GM12878 (cell line): Measurements from ENCODE around the gene GNAQ. TPM values are rescaled to one million over a fixed set of nuclear protein-coding genes. Genes with fewer than 3 reads are reported as not detected.

Experiments
- ATAC-seq: fragments of 200-7000 bp; cut with Tn5 transposase; 3 replicates; pipeline ENCODE4 v1.9.1; 2020; ENCODE audit warnings: mild to moderate bottlenecking, moderate library complexity
- BruUV-seq: library from RNA; stranded (reverse); fragments of 400-500 nt; replicated peaks from 2 replicates; lab custom pipeline; 2021; lab: Mats Ljungman, UMichigan
- CTCF ChIA-PET: fragments of 300-600 bp; sonication (Branson Sonifier 250); formaldehyde crosslinking; extraction: SDS; loops from one replicate; lab custom pipeline; 2021; ENCODE audit warnings: inconsistent platforms; lab: Yijun Ruan, JAX
- POLR2A ChIA-PET: fragments of 350-600 bp; formaldehyde crosslinking; extraction: SDS; loops from one replicate; lab custom pipeline; 2021; ENCODE audit warnings: inconsistent platforms; lab: Charles Lee
- RAD21 ChIA-PET: fragments of 300-600 bp; sonication (Branson Sonifier 250); formaldehyde crosslinking; loops from one replicate; lab custom pipeline; 2023; ENCODE audit warnings: antibody characterized with exemption; ENCODE audit not compliant: unreplicated experiment; lab: Charles Lee
- SMC1A ChIA-PET: fragments of 300-600 bp; sonication (Branson Sonifier 250); formaldehyde crosslinking; loops from one replicate; lab custom pipeline; 2023; ENCODE audit not compliant: unreplicated experiment, uncharacterized antibody; lab: Charles Lee
- DNase-seq: peaks from one replicate; pipeline ENCODE4 v3.0.0-alpha.2; 2011; ENCODE audit warnings: low read depth, low spot score
- FAIRE-seq: peaks from 3 replicates; lab custom pipeline; 2011; peaks lifted over from hg19 to GRCh38; lab: Jason Lieb, UNC
- H2AFZ ChIP-seq: 2 replicates; pipeline ENCODE4 v1.6.0; 2011; ENCODE audit warnings: low read depth, low read length, control low read depth; ENCODE audit not compliant: control insufficient read depth
- H3K27ac ChIP-seq: 2 replicates; pipeline ENCODE4 v1.5.1; 2011; ENCODE audit warnings: control low read depth; ENCODE audit not compliant: control insufficient read depth, insufficient read depth
- H3K27me3 ChIP-seq, 2 experiments: replicated peaks in 1 of 2; 2 replicates each; pipeline versions ENCODE4 v1.6.0 to v1.6.1; 2011; ENCODE audit warnings: low read length in 1 of 2; ENCODE audit not compliant: control insufficient read depth in 2 of 2, insufficient read depth in 2 of 2
- H3K36me3 ChIP-seq, 2 experiments: 2 replicates each; pipeline ENCODE4 v1.5.1; 2011; ENCODE audit warnings: low read length in 1 of 2; ENCODE audit not compliant: control insufficient read depth in 2 of 2, insufficient read depth in 2 of 2
- H3K4me1 ChIP-seq: 2 replicates; pipeline ENCODE4 v1.6.1; 2011; ENCODE audit warnings: mild to moderate bottlenecking, low read length, moderate library complexity, mixed read lengths; ENCODE audit not compliant: control insufficient read depth, insufficient read depth
- H3K4me2 ChIP-seq: 2 replicates; pipeline ENCODE4 v1.6.0; 2011; ENCODE audit warnings: control low read depth; ENCODE audit not compliant: control insufficient read depth, insufficient read depth
- H3K4me3 ChIP-seq: fragments of 200-600 bp; sonication (generic); 2 replicates; pipeline ENCODE4 v1.5.1; 2016
- H3K79me2 ChIP-seq: 2 replicates; pipeline ENCODE4 v1.6.0; 2011; ENCODE audit warnings: low read length; ENCODE audit not compliant: control insufficient read depth, insufficient read depth
- H3K9ac ChIP-seq: 2 replicates; pipeline ENCODE4 v1.8.0; 2011; ENCODE audit warnings: low read length, control low read depth, mixed read lengths; ENCODE audit not compliant: control insufficient read depth, insufficient read depth
- H3K9me3 ChIP-seq: replicated peaks from 3 replicates; pipeline ENCODE4 v1.5.1; 2011; ENCODE audit warnings: mild to moderate bottlenecking, low read length; ENCODE audit not compliant: control insufficient read depth, insufficient read depth
- H4K20me1 ChIP-seq: 2 replicates; pipeline ENCODE4 v1.6.0; 2011; ENCODE audit not compliant: control insufficient read depth, insufficient read depth
- CTCF ChIP-seq, 3 experiments: IDR thresholded peaks in 2 of 3; conservative IDR thresholded peaks in 1 of 3; 2 replicates each; pipeline ENCODE4 v1.5.1; 2011; ENCODE audit warnings: low read depth in 3 of 3, low read length in 3 of 3, mild to moderate bottlenecking in 3 of 3, control low read depth in 2 of 3, moderate library complexity in 2 of 3, inconsistent platforms in 1 of 3, mixed read lengths in 1 of 3; ENCODE audit not compliant: control insufficient read depth in 2 of 3, insufficient read depth in 1 of 3; ENCODE audit errors: extremely low read depth in 1 of 3
- CUX1 ChIP-seq: IDR thresholded peaks from 2 replicates; pipeline ENCODE4 v1.6.1; 2012; ENCODE audit warnings: improper control_type of control experiment, low read depth, low read length; ENCODE audit not compliant: insufficient replicate concordance
- NFIC ChIP-seq: IDR thresholded peaks from 2 replicates; pipeline ENCODE4 v1.6.1; 2012; ENCODE audit warnings: low read depth, mild to moderate bottlenecking, inconsistent platforms, low read length, moderate library complexity
- NRF1 ChIP-seq: conservative IDR thresholded peaks from 2 replicates; pipeline ENCODE4 v1.6.1; 2011; ENCODE audit warnings: mild to moderate bottlenecking, low read depth, low read length, improper control_type of control experiment
- RAD21 ChIP-seq: IDR thresholded peaks from 2 replicates; pipeline ENCODE4 v1.6.1; 2011; ENCODE audit warnings: mild to moderate bottlenecking, low read depth, low read length, moderate library complexity; ENCODE audit not compliant: insufficient read depth
- SMAD5 ChIP-seq: IDR thresholded peaks from 2 replicates; pipeline ENCODE4 v1.6.1; 2016; ENCODE audit warnings: antibody characterized with exemption, low read depth
- WGBS: methylation state at CpG from one replicate; pipeline ENCODE4 v1.1.6; 2016; ENCODE audit warnings: low lambda C conversion rate; ENCODE audit not compliant: insufficient replicate concordance, insufficient coverage; ENCODE audit errors: missing lambda C conversion rate; 5-methylcytosine and 5-hydroxymethylcytosine counted together
- in situ Hi-C: fragments of 300-500 bp; cut with MboI; formaldehyde crosslinking; loops from 9 replicates; pipeline ENCODE4 v1.14.3; 2018; ENCODE audit warnings: mixed read lengths
- intact Hi-C: fragments of 100-400 bp; cut with micrococcal nuclease; formaldehyde crosslinking; loops from one replicate; pipeline ENCODE4 v1.14.2; 2022; ENCODE audit not compliant: unreplicated experiment
- polyA plus RNA-seq, 11 experiments: library from polyadenylated mRNA; depleted of rRNA in 4 of 11; unstranded in 6 of 11; stranded (reverse) in 5 of 11; fragments of >200 nt; fragmentation: Nextera tagmentation in 4 of 11; fragmentation: Illumina TruSeq in 1 of 11; extraction: Ambion mirVana in 4 of 11; extraction: Trizol in 1 of 11; gene quantifications; 1 replicate in 1 of 11; 2 replicates in 10 of 11; pipeline versions ENCODE4 v1.2.1 to v1.2.3, GENCODE V29; 2011 to 2016; ENCODE audit warnings: inconsistent platforms in 2 of 11, missing spikeins in 2 of 11, low read depth in 1 of 11
- total RNA-seq, 4 experiments: library from RNA; depleted of rRNA in 3 of 4; stranded (reverse); fragments of >200 nt in 3 of 4; fragmentation: Illumina TruSeq in 1 of 4; extraction: Trizol in 1 of 4; gene quantifications; 2 replicates each; pipeline versions ENCODE4 v1.2.1 to v1.2.3, GENCODE V29; 2013 to 2021

Gene GNAQ
- total and polyA plus RNA-seq, 10 of the 15 experiments (the other 5 are each of a cell fraction or from before 2014, with no cell fraction given), result 0.15 to 47.2 (median 0.49) TPM

- no peaks in the 10 kb centered on the region for H4K20me1 ChIP-seq
- H3K9ac ChIP-seq, result no peak overlapping the region
- no TSS peak for BruUV-seq
- TF ChIP-seq CTCF (IDR thresholded peaks at IDR 0.05 in 2 of 3, conservative IDR thresholded peaks at IDR 0.05 in 1 of 3; ENCODE audit: control insufficient read depth in 2 of 3, extremely low read depth in 1 of 3, insufficient read depth in 1 of 3, low read depth in 3 of 3, low read length in 3 of 3) (peak in 1 of 3 experiments; percentile 18; a peak in 2 of 6 replicates), NFIC (no peak), RAD21 (peak; percentile 40)
- TF ChIP-seq, all 136 proteins: peak for 2
- H3K4me2 ChIP-seq, result no peak overlapping the region
- FAIRE-seq, result no peak
- intact Hi-C loops, result no loop called here
- SMC1A ChIA-PET, result interaction anchor here (0.9 to 1.2 kb wide), 3 partner anchors 11 to 223 kb away, joined by 3 to 7 read pairs (median 4); no protein-coding TSS in a partner anchor
- H3K27ac ChIP-seq, result no peak overlapping the region
- H3K27me3 ChIP-seq, result no peaks in the 10 kb centered on the region; a peak in 1 of 4 replicates
- 56% methylated on average over 1 of the region's 1 CpG for WGBS
- RAD21 ChIA-PET, result interaction anchor here (1.5 kb wide), 1 partner anchor 224 kb away, joined by 5 read pairs; no protein-coding TSS in a partner anchor
- ATAC-seq, result peak; percentile 45; the same call in 2 of the 3 replicates
- POLR2A ChIA-PET, result no interaction called here
- H2AFZ ChIP-seq, result no peak overlapping the region
- no peak for DNase-seq
- in situ Hi-C loops, result no loop called here
- H3K4me3 ChIP-seq, result no peak overlapping the region
- no peaks in the 10 kb centered on the region for H3K36me3 ChIP-seq
- no peaks in the 10 kb centered on the region for H3K4me1 ChIP-seq
- H3K9me3 ChIP-seq, result no peaks in the 10 kb centered on the region
- no peaks in the 10 kb centered on the region for H3K79me2 ChIP-seq
- CTCF ChIA-PET, result interaction anchor here (1.5 kb wide), 1 partner anchor 224 kb away, joined by 5 read pairs; no protein-coding TSS in a partner anchor
These were observed 219.8 kb downstream of the GNAQ start for GRCh38 chr9:77811832-77812231.

- in situ Hi-C loops, result no loop called here
These were observed 220.9 kb downstream of the GNAQ start for GRCh38 chr9:77810637-77811119.

More at GRCh38 chr9:77810637-77811119, 220.9 kb downstream of the GNAQ start:
- no peak for FAIRE-seq
- no peaks in the 10 kb centered on the region for H3K9me3 ChIP-seq
- no peaks in the 10 kb centered on the region for H3K36me3 ChIP-seq
- no peak overlapping the region for H3K27ac ChIP-seq
- no peak for DNase-seq
- H3K27me3 ChIP-seq, result no peaks in the 10 kb centered on the region; a peak in 1 of 4 replicates
- H3K4me3 ChIP-seq, result no peak overlapping the region
- H3K4me1 ChIP-seq, result no peaks in the 10 kb centered on the region
- no peaks in the 10 kb centered on the region for H3K79me2 ChIP-seq
- no TSS peak for BruUV-seq
- no peak for TF ChIP-seq NRF1
- no peak for TF ChIP-seq SMAD5
- TF ChIP-seq CUX1, result no peak
- ChIA-PET SMC1A (interaction anchor here (0.8 to 1.2 kb wide), 2 partner anchors 17 to 225 kb away, joined by 3 read pairs; no protein-coding TSS in a partner anchor), CTCF (no interaction called here), POLR2A (no interaction called here), RAD21 (no interaction called here)
- H3K4me2 ChIP-seq, result no peak overlapping the region
- intact Hi-C loops, result no loop called here
- no peak for ATAC-seq
- H3K9ac ChIP-seq, result no peak overlapping the region
- H4K20me1 ChIP-seq, result no peaks in the 10 kb centered on the region
- WGBS, result 24% methylated on average over 4 of the region's 4 CpGs
- H2AFZ ChIP-seq, result no peak overlapping the region
